ENCODE measurements around the gene DCLRE1B.

DNA sequence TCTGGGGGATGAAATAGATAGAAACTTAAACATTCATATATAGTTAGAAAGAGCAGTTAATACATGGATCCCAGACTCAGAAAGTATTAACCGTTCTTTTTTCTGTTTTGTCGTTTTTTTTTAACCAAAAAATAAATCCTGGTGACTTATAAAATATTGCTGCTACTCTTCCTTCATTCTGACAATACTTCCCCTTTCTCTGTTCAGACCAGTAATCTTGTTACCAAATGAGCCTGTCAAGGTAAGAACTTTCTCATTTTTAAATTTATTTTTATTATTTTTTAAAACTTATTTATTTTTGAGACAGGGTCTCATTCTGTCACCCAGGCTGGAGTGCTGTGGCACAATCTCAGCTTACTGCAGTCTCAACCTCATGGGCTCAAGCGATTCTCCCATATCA is 47.4 kb upstream of the DCLRE1B start:
- TF ChIP-seq ZNF335 (tag by site-specific recombination; conservative IDR thresholded peaks at IDR 0.05) (no peak), ZSCAN30 (tag by site-specific recombination; IDR thresholded peaks at IDR 0.05) (no peak), TRIM28 (IDR thresholded peaks at IDR 0.05; ENCODE audit: borderline replicate concordance, low read length) (no peak), ZNF174 (tag by site-specific recombination; IDR thresholded peaks at IDR 0.05) (no peak), ZFP37 (tag by site-specific recombination; IDR thresholded peaks at IDR 0.05) (no peak)
- TF ChIP-seq, protein P1, sequence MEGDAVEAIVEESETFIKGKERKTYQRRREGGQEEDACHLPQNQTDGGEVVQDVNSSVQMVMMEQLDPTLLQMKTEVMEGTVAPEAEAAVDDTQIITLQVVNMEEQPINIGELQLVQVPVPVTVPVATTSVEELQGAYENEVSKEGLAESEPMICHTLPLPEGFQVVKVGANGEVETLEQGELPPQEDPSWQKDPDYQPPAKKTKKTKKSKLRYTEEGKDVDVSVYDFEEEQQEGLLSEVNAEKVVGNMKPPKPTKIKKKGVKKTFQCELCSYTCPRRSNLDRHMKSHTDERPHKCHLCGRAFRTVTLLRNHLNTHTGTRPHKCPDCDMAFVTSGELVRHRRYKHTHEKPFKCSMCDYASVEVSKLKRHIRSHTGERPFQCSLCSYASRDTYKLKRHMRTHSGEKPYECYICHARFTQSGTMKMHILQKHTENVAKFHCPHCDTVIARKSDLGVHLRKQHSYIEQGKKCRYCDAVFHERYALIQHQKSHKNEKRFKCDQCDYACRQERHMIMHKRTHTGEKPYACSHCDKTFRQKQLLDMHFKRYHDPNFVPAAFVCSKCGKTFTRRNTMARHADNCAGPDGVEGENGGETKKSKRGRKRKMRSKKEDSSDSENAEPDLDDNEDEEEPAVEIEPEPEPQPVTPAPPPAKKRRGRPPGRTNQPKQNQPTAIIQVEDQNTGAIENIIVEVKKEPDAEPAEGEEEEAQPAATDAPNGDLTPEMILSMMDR (tag by site-specific recombination; IDR thresholded peaks at IDR 0.05), result no peak
- TF ChIP-seq, protein P2, sequence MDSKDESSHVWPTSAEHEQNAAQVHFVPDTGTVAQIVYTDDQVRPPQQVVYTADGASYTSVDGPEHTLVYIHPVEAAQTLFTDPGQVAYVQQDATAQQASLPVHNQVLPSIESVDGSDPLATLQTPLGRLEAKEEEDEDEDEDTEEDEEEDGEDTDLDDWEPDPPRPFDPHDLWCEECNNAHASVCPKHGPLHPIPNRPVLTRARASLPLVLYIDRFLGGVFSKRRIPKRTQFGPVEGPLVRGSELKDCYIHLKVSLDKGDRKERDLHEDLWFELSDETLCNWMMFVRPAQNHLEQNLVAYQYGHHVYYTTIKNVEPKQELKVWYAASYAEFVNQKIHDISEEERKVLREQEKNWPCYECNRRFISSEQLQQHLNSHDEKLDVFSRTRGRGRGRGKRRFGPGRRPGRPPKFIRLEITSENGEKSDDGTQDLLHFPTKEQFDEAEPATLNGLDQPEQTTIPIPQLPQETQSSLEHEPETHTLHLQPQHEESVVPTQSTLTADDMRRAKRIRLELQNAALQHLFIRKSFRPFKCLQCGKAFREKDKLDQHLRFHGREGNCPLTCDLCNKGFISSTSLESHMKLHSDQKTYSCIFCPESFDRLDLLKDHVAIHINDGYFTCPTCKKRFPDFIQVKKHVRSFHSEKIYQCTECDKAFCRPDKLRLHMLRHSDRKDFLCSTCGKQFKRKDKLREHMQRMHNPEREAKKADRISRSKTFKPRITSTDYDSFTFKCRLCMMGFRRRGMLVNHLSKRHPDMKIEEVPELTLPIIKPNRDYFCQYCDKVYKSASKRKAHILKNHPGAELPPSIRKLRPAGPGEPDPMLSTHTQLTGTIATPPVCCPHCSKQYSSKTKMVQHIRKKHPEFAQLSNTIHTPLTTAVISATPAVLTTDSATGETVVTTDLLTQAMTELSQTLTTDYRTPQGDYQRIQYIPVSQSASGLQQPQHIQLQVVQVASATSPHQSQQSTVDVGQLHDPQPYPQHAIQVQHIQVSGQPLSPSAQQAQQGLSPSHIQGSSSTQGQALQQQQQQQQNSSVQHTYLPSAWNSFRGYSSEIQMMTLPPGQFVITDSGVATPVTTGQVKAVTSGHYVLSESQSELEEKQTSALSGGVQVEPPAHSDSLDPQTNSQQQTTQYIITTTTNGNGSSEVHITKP (tag by site-specific recombination; IDR thresholded peaks at IDR 0.05), result no peak

All from HEK293 (cell line).